GM18870 (cell line): Measurements from ENCODE around the gene POMP.
"Not testable (repeated sequence)": the region's sequence is repeated elsewhere in the genome, so short reads cannot be mapped to it uniquely, and the experiment has no call there.

Source experiments
- ATAC-seq: cut with Tn5 transposase; IDR thresholded peaks from one replicate; pipeline ENCODE4 v1.9.1; 2021; ENCODE audit warnings: moderate library complexity; ENCODE audit not compliant: unreplicated experiment

POMP gene

GRCh38 chr13:28685892-28686291, 27.0 kb downstream of the POMP start:
- ATAC-seq = no peak

GRCh38 chr13:28693605-28694491, 34.9 kb downstream of the POMP start:
- ATAC-seq = not testable (repeated sequence)

DNA sequence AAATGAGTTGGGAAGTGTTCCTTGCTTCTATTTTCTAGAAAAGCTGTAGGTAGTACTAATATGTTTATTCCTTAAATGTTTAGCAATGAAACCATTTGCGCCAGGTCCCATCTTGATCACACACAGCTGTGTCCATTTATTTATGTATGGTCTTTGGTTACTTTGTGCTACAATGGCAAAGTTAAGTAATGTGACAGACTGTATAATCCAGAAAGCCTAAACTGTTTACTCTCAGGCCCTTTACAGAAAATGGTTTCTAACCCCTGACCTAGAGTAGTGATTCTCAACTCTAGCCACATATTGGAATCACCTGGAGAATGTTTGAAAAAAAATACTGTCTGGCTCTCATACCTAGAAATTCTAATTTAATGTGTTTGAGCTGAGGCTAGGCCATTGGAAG, 38.5 kb downstream of the POMP start:
- no peak for ATAC-seq

- ATAC-seq = no peak
Measured at GRCh38 chr13:28699246-28699645, 40.3 kb downstream of the POMP start.

DNA sequence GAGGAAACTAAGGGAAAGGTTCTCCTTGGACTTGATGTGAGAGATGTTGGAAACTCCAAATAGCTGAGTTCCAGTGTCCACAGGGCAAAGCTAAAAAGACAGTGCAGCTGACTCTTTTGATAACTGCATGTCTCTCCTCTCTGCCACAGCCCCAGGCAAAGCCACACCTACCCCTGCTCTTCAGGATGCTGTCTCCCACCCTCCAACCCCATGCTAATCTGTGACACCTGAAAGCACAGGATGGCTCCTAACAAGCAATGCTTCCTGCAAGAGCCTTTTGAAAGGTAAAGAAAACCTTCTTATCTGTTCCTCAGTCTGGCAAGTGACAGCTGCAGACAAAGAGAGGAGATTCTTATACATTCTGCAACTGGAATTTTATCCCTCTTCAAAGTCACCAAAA, 45.4 kb downstream of the POMP start:
- ATAC-seq = no peak

DNA sequence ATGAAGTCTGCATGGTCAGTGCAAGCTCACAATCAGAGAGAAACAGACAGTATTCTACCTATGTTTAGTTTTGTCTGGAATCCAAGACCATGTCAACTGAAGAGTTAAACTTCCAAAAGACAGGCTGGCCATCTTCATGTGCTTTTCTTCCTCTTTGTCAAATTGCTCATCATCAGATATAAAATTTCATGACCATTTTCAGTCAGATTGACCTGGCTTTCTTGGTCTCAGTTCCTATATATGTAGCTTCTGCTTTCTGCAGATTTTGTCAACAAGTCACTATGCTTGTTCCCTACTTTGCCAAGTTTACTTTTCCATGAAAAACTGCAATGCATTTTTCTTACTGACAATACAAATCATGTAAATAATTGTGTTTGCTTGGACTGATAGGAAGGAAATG, 46.0 kb downstream of the POMP start:
- ATAC-seq = no peak

DNA sequence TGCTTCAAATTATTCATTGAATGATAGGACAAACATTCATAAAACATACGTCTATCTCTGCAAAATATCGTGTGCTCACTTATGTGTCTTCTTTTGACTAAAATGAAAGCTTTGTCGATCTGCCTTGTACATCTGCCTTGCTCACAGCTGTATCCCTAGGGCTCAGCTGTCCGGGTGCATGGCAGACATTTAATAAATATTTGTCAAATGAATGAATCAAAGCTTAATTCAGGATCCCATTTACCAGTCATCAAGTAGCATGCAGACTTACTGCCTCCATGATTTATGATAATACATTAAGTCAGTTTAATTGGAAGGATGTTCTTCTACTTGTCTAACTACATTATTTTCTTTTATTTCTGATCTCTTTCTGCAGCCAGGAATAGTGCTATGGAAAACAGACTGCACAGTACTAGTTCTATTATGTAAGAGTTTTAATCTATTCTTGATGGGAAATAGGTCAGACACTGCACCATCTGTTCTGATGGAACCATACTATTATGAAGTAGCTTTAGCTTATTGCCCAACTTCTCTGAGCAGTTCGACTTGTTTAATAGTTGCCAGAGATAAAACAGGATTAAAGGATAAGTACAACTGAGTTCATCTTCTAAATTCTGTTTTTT, 46.6 kb downstream of the POMP start:
- no peak for ATAC-seq

GRCh38 chr13:28707629-28708427, 48.9 kb downstream of the POMP start:
- ATAC-seq = peak; percentile 99

DNA sequence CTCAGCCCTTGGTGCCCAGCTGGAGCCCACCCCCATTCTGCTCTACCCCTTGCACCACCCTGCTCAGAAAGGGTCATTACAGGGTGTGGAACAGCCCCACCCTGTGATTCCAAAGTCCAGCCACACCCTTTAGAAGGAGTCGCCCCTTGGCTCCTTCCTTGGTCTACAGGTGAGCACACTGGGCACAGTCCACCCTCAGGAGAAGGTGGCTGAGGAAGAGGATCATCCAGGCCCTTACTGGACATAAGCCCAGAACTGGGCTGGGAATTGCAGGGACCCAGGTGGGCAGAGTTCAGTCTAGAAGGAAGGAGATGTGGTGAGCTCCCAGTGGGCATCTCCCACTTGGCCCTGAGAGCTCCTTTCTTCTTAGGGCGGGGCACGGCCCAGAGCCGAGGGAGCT, 51.2 kb downstream of the POMP start:
- ATAC-seq = no peak

DNA sequence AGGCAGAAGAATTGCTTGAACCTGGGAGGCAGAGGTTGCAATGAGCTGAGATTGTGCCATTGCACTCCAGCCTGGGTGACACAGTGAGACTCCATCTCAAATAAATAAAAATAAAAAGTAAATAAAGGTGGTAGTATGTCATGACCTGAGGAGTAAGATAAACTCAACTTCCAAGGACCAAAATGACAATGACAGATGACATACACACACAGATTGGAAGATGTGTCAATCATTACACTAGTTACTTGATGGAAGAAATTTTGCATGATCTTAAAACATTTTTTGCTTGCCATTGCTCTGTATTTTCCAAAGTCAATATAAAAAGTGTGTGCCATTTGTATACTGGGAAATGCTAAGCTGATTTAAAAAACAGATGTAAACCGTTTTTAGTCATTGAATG, 55.7 kb downstream of the POMP start:
- no peak for ATAC-seq

DNA sequence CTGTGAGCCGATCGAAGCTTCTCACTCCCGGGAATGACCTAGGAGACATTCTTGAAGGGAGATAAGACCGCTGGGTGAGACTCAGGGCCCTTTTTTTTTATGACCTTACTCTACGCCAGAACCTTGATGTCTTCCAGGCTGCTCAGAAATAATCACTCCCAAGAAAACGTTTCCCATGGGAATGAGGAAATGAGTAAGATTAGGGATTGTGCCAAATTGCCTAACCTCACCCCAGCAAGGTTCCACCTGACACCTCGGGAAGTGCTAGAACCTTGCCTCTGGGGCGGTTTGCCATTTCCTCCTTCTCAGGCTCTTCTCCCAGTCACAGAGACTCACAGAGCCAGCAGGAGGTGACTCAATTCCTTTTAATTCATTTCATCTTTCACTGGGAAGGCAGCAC, 57.6 kb downstream of the POMP start:
- ATAC-seq = no peak

DNA sequence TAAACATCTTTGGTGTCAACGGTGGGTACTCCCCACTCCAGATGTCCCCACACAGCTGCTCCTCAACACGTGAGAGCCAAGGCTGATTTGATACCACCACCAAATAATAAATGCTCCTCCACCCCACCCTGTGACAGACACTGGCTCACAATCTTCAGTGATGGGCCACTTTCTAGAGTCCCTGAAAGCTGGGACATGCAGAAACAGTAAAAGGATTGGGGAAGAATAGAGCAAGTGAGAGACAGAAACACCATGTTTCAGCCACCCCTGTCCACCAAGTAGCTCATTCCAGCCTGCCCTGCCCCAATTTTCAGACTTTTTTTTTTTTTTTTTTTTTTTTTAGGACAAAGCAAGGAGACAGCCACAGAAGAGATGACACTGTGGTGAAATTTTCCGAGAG, 58.2 kb downstream of the POMP start:
- no peak for ATAC-seq

- ATAC-seq = no peak
Measured at GRCh38 chr13:28718196-28718542, 59.2 kb downstream of the POMP start.

- ATAC-seq = peak; percentile 92
Measured at GRCh38 chr13:28718543-28719226, 59.8 kb downstream of the POMP start, which contains the start of gene SLC46A3. TSS of gene SLC46A3 (minus strand) at chr13:28718970. CDS start at chr13:28717998, 972 bp downstream.

- ATAC-seq = no peak
Measured at GRCh38 chr13:28719227-28720055, 60.5 kb downstream of the POMP start.

DNA sequence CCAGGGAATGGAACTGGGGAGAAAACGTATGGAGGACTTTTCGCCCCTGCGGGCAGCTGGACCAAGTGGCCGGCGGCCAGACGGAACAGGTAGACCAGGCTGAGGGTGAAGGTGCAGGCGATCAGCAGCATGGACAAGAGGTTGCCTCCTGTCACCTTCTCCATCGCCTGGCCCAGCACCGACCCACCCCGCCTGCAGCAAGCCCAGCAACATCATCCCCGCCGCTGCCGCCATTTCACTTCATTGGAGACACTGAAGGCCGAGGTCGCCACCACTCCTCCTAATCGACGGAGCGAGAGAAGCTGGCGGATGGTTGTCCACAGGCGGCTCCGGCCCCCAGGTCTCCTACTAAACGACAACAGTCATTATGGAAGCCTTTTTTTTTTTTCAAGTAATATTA, 64.9 kb downstream of the POMP start:
- no peak for ATAC-seq

DNA sequence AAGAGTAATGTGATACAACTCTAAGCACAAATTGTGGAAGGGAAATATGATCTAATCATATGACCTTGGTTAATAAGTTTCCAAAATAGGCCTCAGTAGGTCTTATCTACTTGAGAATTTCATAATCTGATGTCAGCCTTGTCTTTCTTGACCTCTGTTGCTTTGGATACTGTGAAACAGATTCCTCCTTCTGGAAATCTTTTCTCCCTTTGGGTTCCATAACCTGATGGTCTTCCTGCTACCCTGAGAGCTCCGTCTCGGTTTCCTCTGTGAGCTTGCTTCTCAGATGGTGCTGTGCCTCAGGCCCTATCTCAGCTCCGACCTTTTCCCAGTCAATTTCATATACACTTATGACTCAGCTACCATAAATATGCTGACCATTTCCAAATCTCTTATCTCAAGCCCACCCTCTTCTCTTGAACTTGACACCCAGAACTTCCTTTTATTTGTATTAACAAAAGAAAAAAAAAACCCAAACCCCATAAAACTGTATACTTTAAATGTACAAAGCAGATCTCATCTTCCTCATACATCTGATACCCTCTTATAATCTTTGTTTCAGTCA, 66.2 kb downstream of the POMP start:
- no peak for ATAC-seq
